Keratinocyte (primary cell): Measurements from ENCODE around the gene LASP1NB. TPM values are rescaled to one million over a fixed set of nuclear protein-coding genes. Genes with fewer than 3 reads are reported as not detected.

Experiments used
- DNase-seq: peaks from one replicate; pipeline ENCODE4 v3.0.0-alpha.2; 2011; ENCODE audit warnings: low read depth, missing footprints, low spot score
- FAIRE-seq: peaks from 2 replicates; lab custom pipeline; 2011; peaks lifted over from hg19 to GRCh38; lab: Jason Lieb, UNC
- H2AFZ ChIP-seq: 2 replicates; pipeline ENCODE4 v1.6.0; 2012; ENCODE audit warnings: low read length, control low read depth, inconsistent platforms; ENCODE audit not compliant: control insufficient read depth
- H3K27ac ChIP-seq: 2 replicates; pipeline ENCODE4 v1.5.1; 2011; ENCODE audit warnings: low read length; ENCODE audit not compliant: control insufficient read depth, insufficient read depth
- H3K27me3 ChIP-seq: 3 replicates; pipeline ENCODE4 v1.6.0; 2011; ENCODE audit warnings: low read length; ENCODE audit not compliant: control insufficient read depth, insufficient read depth; ENCODE audit errors: extremely low read depth
- H3K36me3 ChIP-seq, 2 experiments: 2 replicates in 1 of 2; 3 replicates in 1 of 2; pipeline ENCODE4 v1.5.1; 2011; ENCODE audit warnings: low read length in 2 of 2, mild to moderate bottlenecking in 1 of 2; ENCODE audit not compliant: control insufficient read depth in 2 of 2, insufficient read depth in 2 of 2; ENCODE audit errors: extremely low read depth in 1 of 2
- H3K4me1 ChIP-seq: 3 replicates; pipeline ENCODE4 v1.5.1; 2011; ENCODE audit warnings: low read length; ENCODE audit not compliant: control insufficient read depth, insufficient read depth; ENCODE audit errors: extremely low read depth
- H3K4me2 ChIP-seq: 3 replicates; pipeline ENCODE4 v1.6.0; 2011; ENCODE audit warnings: low read depth, low read length; ENCODE audit not compliant: control insufficient read depth, insufficient read depth; ENCODE audit errors: extremely low read depth
- H3K4me3 ChIP-seq, 3 experiments: fragments of 200-600 bp in 1 of 3; sonication (generic) in 1 of 3; 2 replicates in 2 of 3; 3 replicates in 1 of 3; pipeline ENCODE4 v1.5.1; 2011 to 2016; ENCODE audit warnings: low read length in 3 of 3, mild to moderate bottlenecking in 3 of 3, control low read depth in 2 of 3, inconsistent platforms in 1 of 3, low read depth in 1 of 3, mixed read lengths in 1 of 3, mixed run types in 1 of 3, moderate library complexity in 1 of 3; ENCODE audit not compliant: control insufficient read depth in 2 of 3, insufficient read depth in 2 of 3; ENCODE audit errors: extremely low read depth in 1 of 3
- H3K79me2 ChIP-seq: 2 replicates; pipeline ENCODE4 v1.6.0; 2012; ENCODE audit warnings: low read length; ENCODE audit not compliant: control insufficient read depth, insufficient read depth
- H3K9ac ChIP-seq: 3 replicates; pipeline ENCODE4 v1.6.0; 2011; ENCODE audit warnings: low read length; ENCODE audit not compliant: control insufficient read depth, insufficient read depth; ENCODE audit errors: extremely low read depth
- H3K9me1 ChIP-seq: 3 replicates; pipeline ENCODE4 v1.6.0; 2011; ENCODE audit warnings: low read length; ENCODE audit not compliant: control insufficient read depth, insufficient read depth; ENCODE audit errors: extremely low read depth
- H3K9me3 ChIP-seq: 2 replicates; pipeline ENCODE4 v1.5.1; 2012; ENCODE audit warnings: low read depth, low read length; ENCODE audit not compliant: control insufficient read depth
- H4K20me1 ChIP-seq: 3 replicates; pipeline ENCODE4 v1.6.0; 2011; ENCODE audit warnings: low read length; ENCODE audit not compliant: control insufficient read depth, insufficient read depth; ENCODE audit errors: extremely low read depth
- CTCF ChIP-seq, 3 experiments: IDR thresholded peaks in 1 of 3; conservative IDR thresholded peaks in 1 of 3; optimal IDR thresholded peaks in 1 of 3; 2 replicates in 2 of 3; 3 replicates in 1 of 3; pipeline versions ENCODE3 to v1.5.1; 2011; ENCODE audit warnings: low read length in 3 of 3, mild to moderate bottlenecking in 3 of 3, moderate library complexity in 2 of 3, control low read depth in 1 of 3, inconsistent platforms in 1 of 3; ENCODE audit not compliant: insufficient read depth in 2 of 3; ENCODE audit errors: extremely low read depth in 1 of 3
- EZH2 ChIP-seq: IDR thresholded peaks from one replicate; pipeline ENCODE4 v1.6.1; 2012; ENCODE audit warnings: inconsistent platforms, mild to moderate bottlenecking, low read length, moderate library complexity
- dilution Hi-C: fragments of 300-500 bp; cut with MboI; formaldehyde crosslinking; loops from one replicate; pipeline ENCODE4 v1.7.0; 2020; ENCODE audit warnings: low sequenced_read_pairs; ENCODE audit not compliant: extremely low pct_ligation_motif_present
- polyA plus RNA-seq, 5 experiments: library from polyadenylated mRNA; depleted of rRNA in 3 of 5; stranded (reverse) in 3 of 5; stranded (forward) in 1 of 5; unstranded in 1 of 5; fragments of >200 nt; gene quantifications; 1 replicate in 1 of 5; 2 replicates in 3 of 5; 3 replicates in 1 of 5; pipeline versions ENCODE4 v1.2.1 to v1.2.3, GENCODE V29; 2011 to 2012; ENCODE audit warnings: missing spikeins in 2 of 5, low read depth in 1 of 5, low replicate concordance in 1 of 5
- small RNA-seq, 3 experiments: library from RNA; depleted of rRNA; stranded (forward); fragments of <200 nt; gene quantifications; one replicate each; pipeline ENCODE3, GENCODE V24; 2012; ENCODE audit warnings: low read depth in 3 of 3, low replicate concordance in 1 of 3; ENCODE audit not compliant: insufficient read length in 3 of 3

LASP1NB gene

GRCh38 chr17:38978180-38978579 lies 52.8 kb downstream of the LASP1NB start:
- H2AFZ ChIP-seq, result no peak overlapping the region
- dilution Hi-C loops, result no loop called here
- peaks cover under 1% of the 10 kb centered on the region for H3K27me3 ChIP-seq
- no peak for TF ChIP-seq CTCF (optimal IDR thresholded peaks at IDR 0.05 in 1 of 3, IDR thresholded peaks at IDR 0.05 in 1 of 3, conservative IDR thresholded peaks at IDR 0.05 in 1 of 3; ENCODE audit: extremely low read depth in 1 of 3, insufficient read depth in 2 of 3, low read length in 3 of 3)
- no peak for TF ChIP-seq EZH2
- H3K79me2 ChIP-seq, result no peaks in the 10 kb centered on the region
- no peaks in the 10 kb centered on the region for H4K20me1 ChIP-seq
- no peak overlapping the region for H3K4me2 ChIP-seq
- no peaks in the 10 kb centered on the region for H3K36me3 ChIP-seq
- H3K9me3 ChIP-seq, result no peaks in the 10 kb centered on the region
- H3K27ac ChIP-seq, result no peak overlapping the region
- no peak for FAIRE-seq
- no peak overlapping the region for H3K9ac ChIP-seq
- no peak for DNase-seq
- H3K4me3 ChIP-seq, result no peak overlapping the region
- no peaks in the 10 kb centered on the region for H3K9me1 ChIP-seq
- no peaks in the 10 kb centered on the region for H3K4me1 ChIP-seq

Small RNAs within 50 kb of the gene (small RNA-seq; reads per million reads assigned to genes)
- gene MIR6779, result 0 reads per million in 3 experiments

Other genes starting within 250 kb of the LASP1NB start
- gene MLLT6, start 220.3 kb upstream of the LASP1NB start, polyA plus RNA-seq, result 17.4 to 18.1 TPM (median 17.7 TPM) in 3 replicates
- 10.4 to 25.6 TPM (median 17.1 TPM) in 3 replicates for gene CISD3, start 195.3 kb upstream of the LASP1NB start, polyA plus RNA-seq
- gene PCGF2, start 177.3 kb upstream of the LASP1NB start, polyA plus RNA-seq, result 3.3 to 6.9 TPM (median 4.1 TPM) in 3 replicates
- 294 to 346 TPM (median 316 TPM) in 3 replicates for gene PSMB3, start 172.9 kb upstream of the LASP1NB start, polyA plus RNA-seq
- 26.4 to 29.2 TPM (median 29.2 TPM) in 3 replicates for gene PIP4K2B, start 126.1 kb upstream of the LASP1NB start, polyA plus RNA-seq
- 12.7 to 15.3 TPM (median 14.9 TPM) in 3 replicates for gene CWC25, start 100.3 kb upstream of the LASP1NB start, polyA plus RNA-seq
- gene RPL23, start 71.9 kb upstream of the LASP1NB start, polyA plus RNA-seq, result 2,125 to 2,966 TPM (median 2,468 TPM) in 3 replicates
- gene LASP1, start 55.6 kb upstream of the LASP1NB start, polyA plus RNA-seq, result 72.5 to 117 TPM (median 88.1 TPM) in 3 replicates
- 0.03 TPM in 1 of 3 replicates, not detected in the others for gene FBXO47, start 41.8 kb downstream of the LASP1NB start, polyA plus RNA-seq
- gene PLXDC1, start 226.0 kb downstream of the LASP1NB start, polyA plus RNA-seq, result 0.06 to 0.35 TPM (median 0.33 TPM) in 3 replicates
- gene ARL5C, start 240.5 kb downstream of the LASP1NB start, polyA plus RNA-seq, result not detected in 3 replicates